ENCODE data around the gene OSBPL3.

GRCh38 chr7:24930856-24931255, 49.1 kb downstream of the OSBPL3 start:
- no peak for TF ChIP-seq POLR2A (IDR thresholded peaks at IDR 0.05)
- TF ChIP-seq, protein P1, sequence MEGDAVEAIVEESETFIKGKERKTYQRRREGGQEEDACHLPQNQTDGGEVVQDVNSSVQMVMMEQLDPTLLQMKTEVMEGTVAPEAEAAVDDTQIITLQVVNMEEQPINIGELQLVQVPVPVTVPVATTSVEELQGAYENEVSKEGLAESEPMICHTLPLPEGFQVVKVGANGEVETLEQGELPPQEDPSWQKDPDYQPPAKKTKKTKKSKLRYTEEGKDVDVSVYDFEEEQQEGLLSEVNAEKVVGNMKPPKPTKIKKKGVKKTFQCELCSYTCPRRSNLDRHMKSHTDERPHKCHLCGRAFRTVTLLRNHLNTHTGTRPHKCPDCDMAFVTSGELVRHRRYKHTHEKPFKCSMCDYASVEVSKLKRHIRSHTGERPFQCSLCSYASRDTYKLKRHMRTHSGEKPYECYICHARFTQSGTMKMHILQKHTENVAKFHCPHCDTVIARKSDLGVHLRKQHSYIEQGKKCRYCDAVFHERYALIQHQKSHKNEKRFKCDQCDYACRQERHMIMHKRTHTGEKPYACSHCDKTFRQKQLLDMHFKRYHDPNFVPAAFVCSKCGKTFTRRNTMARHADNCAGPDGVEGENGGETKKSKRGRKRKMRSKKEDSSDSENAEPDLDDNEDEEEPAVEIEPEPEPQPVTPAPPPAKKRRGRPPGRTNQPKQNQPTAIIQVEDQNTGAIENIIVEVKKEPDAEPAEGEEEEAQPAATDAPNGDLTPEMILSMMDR (IDR thresholded peaks at IDR 0.05): no peak

All from body of pancreas (tissue), 4 donors.